ENCODE measurements around the gene KIF1A.

Gene KIF1A

DNA sequence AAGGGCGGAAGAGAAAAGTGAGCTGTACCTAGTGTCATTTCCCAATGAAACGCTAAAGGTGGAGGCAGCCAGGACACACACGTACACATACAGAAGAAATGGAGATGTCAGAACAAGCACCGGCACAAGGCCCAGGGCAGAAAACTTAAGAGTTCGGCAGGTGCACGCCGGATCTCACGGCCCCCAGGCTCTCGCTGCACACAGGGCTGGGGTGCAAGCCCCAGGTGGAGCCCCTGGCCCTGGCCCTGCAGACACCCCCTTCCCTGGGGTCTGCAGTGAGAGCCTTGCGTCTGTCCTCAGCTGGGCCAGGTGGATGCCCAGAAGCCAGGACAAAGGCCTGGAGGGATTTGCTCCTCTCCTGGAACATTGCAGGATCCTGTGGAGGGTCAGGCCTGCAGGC is 91.7 kb downstream of the KIF1A start:
- H3K4me3 ChIP-seq (ENCODE audit: low read length) = no peak overlapping the region
- no peak for DNase-seq (ENCODE audit: low read depth)
- TF ChIP-seq, protein P1, sequence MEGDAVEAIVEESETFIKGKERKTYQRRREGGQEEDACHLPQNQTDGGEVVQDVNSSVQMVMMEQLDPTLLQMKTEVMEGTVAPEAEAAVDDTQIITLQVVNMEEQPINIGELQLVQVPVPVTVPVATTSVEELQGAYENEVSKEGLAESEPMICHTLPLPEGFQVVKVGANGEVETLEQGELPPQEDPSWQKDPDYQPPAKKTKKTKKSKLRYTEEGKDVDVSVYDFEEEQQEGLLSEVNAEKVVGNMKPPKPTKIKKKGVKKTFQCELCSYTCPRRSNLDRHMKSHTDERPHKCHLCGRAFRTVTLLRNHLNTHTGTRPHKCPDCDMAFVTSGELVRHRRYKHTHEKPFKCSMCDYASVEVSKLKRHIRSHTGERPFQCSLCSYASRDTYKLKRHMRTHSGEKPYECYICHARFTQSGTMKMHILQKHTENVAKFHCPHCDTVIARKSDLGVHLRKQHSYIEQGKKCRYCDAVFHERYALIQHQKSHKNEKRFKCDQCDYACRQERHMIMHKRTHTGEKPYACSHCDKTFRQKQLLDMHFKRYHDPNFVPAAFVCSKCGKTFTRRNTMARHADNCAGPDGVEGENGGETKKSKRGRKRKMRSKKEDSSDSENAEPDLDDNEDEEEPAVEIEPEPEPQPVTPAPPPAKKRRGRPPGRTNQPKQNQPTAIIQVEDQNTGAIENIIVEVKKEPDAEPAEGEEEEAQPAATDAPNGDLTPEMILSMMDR (conservative IDR thresholded peaks at IDR 0.05; ENCODE audit: low read length) = no peak

DNA sequence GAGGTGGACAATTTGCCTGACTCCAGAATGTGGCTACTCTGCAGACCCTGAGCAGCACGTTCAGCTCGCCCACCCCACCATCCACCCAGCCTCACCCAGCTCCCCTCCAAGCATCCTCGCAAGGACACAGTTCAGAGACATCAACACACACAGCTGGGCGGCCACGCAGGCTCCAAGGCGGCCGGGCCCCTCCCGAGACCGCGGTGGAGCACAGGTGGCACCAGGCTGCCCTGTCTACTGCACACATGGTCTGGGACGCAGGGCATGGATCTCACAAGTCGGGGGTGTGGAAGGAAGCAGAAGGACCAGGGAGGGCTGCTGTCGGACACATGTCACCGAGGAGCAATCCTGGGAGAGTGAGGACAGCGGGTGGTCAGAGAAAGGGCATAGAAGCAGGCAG is 92.1 kb downstream of the KIF1A start:
- TF ChIP-seq, protein P1 (conservative IDR thresholded peaks at IDR 0.05; ENCODE audit: low read length) = no peak
- no peak for DNase-seq (ENCODE audit: low read depth)
- no peak overlapping the region for H3K4me3 ChIP-seq (ENCODE audit: low read length)

DNA sequence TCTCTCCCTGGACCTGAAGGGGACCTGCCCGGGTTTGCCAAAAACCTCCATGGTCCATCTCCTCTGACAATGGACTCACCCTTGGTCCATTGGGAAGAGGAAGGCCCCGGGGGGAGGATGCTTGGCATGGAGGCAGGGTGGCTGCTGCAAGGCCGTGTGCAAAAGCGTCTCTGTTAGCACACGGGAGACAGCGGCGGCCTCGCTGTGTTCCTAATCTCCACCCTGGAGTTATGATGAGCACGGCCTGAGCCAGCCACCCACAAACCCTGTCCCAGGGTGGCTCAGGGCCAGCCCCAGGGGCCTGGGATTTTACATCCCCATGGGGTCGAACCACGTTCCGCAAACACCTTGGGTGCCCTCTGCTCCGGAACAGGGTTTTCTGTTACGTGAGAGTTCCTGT is 92.6 kb downstream of the KIF1A start:
- TF ChIP-seq, protein P1 (conservative IDR thresholded peaks at IDR 0.05; ENCODE audit: low read length) = no peak
- no peak for DNase-seq (ENCODE audit: low read depth)
- H3K4me3 ChIP-seq (ENCODE audit: low read length) = no peak overlapping the region

DNA sequence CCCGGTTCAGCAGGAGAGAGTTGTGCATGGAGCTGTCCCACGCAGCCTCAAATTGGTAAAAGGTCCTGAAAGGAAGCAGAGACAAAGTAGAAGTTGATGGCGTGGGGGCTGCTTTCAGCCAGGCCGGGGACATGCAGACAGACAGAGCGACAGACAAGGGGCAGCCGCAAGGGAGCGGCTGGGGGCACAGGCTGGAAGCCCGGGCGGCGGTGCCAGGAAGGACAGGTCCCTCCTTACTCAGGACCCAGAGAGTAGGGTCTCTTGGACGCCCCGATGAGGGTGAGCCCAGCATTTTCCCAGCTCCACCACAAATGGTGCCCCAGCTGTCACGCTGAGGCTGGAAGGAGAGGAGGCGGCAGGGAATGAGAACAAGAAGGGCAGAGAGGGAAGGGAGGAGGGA is 93.1 kb downstream of the KIF1A start:
- DNase-seq (ENCODE audit: low read depth) = no peak
- TF ChIP-seq, protein P1 (conservative IDR thresholded peaks at IDR 0.05; ENCODE audit: low read length) = no peak
- H3K4me3 ChIP-seq (ENCODE audit: low read length) = no peak overlapping the region

DNA sequence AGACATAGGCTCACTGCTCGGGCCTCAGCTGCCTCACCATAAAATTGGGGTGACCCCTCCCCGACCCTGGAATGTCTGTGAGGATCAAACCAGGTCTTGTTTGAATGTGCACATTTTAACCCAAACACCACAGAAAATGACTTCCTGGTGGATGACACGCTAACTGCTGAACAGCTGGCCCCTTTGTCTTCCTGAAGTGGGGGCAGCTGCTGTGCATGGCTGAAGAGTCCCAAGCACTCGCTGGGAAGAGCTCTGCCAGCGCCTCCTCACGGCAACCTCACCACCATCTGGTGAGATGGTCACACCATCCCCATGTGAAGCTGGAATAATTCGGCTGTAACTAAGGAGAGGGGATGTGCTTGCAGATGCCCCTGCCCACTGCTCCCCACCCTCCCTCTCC is 94.3 kb downstream of the KIF1A start:
- DNase-seq (ENCODE audit: low read depth) = no peak
- no peak overlapping the region for H3K4me3 ChIP-seq (ENCODE audit: low read length)
- TF ChIP-seq, protein P1 (conservative IDR thresholded peaks at IDR 0.05; ENCODE audit: low read length) = no peak

DNA sequence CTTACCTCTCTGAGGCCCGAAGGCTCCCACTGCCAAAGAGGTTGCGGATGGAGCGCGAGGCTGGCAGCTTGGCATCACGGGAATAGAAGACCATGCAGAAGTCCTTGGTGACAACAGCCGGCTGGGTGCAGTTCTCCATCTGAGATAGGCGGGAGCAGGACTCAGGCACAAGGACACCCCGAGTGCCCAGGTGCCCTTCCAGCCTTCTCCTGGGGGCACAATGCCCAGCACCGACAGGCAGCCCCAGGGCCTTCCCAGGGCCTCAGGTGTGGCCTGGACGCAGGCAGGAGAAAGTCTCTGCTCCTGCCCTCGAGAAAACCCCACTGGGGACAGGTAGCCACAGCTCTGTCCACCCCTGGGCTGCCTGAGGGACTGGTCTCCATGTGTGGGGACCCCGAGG is 94.8 kb downstream of the KIF1A start:
- H3K4me3 ChIP-seq (ENCODE audit: low read length) = no peak overlapping the region
- TF ChIP-seq, protein P1 (conservative IDR thresholded peaks at IDR 0.05; ENCODE audit: low read length) = no peak
- DNase-seq (ENCODE audit: low read depth) = no peak

DNA sequence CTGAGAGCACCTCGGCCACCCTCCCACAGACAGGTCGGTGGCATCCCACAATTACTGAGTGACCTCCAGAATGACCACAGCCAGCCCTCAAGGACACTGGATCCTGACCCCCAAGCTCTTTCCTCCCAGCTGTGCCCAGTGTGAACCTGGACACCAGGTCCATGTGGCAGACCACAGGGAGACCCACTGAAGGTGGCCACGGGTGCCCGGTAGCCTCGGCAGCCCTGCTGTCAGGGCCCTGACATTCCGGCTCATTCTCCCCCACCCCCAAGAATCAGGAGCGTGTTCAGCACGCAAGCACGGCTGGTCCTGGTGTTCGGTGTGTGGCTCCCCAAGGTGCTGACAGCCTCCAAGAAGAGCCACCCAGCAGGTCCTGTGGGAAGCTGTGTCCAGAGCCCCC is 95.6 kb downstream of the KIF1A start:
- no peak for DNase-seq (ENCODE audit: low read depth)

More for the DNA sequence above, 95.6 kb downstream of the KIF1A start:
- no peak overlapping the region for H3K4me3 ChIP-seq (ENCODE audit: low read length)
- TF ChIP-seq, protein P1 (conservative IDR thresholded peaks at IDR 0.05; ENCODE audit: low read length) = no peak
